AG04449 (cell line): ENCODE data around the gene C19orf25.

ENCODE experiments used
- CTCF ChIA-PET: fragments of 350-600 bp; formaldehyde crosslinking; extraction: SDS; loops from one replicate; lab custom pipeline; 2021; ENCODE audit warnings: antibody characterized with exemption; lab: Yijun Ruan, JAX
- POLR2A ChIA-PET: fragments of 400-600, 350-600 bp; formaldehyde crosslinking; extraction: SDS; loops from one replicate; lab custom pipeline; 2020; ENCODE audit warnings: antibody characterized with exemption, inconsistent platforms; lab: Yijun Ruan, JAX
- DNase-seq: peaks from one replicate; pipeline ENCODE4 v3.0.0-alpha.2; 2010; ENCODE audit warnings: low read depth, low spot score
- H3K4me3 ChIP-seq: 2 replicates; pipeline ENCODE4 v1.5.1; 2011; ENCODE audit warnings: low read depth, mild to moderate bottlenecking, control low read depth, low read length
- TF ChIP-seq, protein P1 (sequence below): IDR thresholded peaks from one replicate; pipeline ENCODE4 v1.5.1; 2011; ENCODE audit warnings: mild to moderate bottlenecking, moderate library complexity, low read length, control low read depth, inconsistent platforms; ENCODE audit not compliant: insufficient read depth; ENCODE audit errors: missing control alignments

C19orf25 gene

DNA sequence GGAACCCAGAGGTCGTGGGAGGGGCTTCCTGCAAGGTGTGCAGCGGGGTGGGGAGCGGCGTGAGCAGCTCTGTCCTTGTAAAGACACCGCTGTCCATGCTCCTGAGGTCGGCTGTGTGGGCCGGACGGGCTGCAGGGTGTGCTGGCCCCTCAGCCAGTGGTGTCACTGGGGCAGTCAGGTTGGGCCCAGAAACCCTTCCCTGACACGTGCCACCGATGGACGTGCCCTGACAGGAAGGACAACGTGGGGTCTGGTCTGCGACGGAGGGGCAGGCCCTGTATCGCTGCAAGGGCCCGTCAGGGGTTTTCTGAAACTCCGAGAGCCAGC, 45.0 kb downstream of the C19orf25 start:
- no peak overlapping the region for H3K4me3 ChIP-seq
- TF ChIP-seq, protein P1, sequence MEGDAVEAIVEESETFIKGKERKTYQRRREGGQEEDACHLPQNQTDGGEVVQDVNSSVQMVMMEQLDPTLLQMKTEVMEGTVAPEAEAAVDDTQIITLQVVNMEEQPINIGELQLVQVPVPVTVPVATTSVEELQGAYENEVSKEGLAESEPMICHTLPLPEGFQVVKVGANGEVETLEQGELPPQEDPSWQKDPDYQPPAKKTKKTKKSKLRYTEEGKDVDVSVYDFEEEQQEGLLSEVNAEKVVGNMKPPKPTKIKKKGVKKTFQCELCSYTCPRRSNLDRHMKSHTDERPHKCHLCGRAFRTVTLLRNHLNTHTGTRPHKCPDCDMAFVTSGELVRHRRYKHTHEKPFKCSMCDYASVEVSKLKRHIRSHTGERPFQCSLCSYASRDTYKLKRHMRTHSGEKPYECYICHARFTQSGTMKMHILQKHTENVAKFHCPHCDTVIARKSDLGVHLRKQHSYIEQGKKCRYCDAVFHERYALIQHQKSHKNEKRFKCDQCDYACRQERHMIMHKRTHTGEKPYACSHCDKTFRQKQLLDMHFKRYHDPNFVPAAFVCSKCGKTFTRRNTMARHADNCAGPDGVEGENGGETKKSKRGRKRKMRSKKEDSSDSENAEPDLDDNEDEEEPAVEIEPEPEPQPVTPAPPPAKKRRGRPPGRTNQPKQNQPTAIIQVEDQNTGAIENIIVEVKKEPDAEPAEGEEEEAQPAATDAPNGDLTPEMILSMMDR, result no peak
- ChIA-PET CTCF (interaction anchor here (0.8 to 1.6 kb wide), 2 partner anchors 11 to 80 kb away, joined by 3 to 5 read pairs; no protein-coding TSS in a partner anchor), POLR2A (no interaction called here)
- no peak for DNase-seq

DNA sequence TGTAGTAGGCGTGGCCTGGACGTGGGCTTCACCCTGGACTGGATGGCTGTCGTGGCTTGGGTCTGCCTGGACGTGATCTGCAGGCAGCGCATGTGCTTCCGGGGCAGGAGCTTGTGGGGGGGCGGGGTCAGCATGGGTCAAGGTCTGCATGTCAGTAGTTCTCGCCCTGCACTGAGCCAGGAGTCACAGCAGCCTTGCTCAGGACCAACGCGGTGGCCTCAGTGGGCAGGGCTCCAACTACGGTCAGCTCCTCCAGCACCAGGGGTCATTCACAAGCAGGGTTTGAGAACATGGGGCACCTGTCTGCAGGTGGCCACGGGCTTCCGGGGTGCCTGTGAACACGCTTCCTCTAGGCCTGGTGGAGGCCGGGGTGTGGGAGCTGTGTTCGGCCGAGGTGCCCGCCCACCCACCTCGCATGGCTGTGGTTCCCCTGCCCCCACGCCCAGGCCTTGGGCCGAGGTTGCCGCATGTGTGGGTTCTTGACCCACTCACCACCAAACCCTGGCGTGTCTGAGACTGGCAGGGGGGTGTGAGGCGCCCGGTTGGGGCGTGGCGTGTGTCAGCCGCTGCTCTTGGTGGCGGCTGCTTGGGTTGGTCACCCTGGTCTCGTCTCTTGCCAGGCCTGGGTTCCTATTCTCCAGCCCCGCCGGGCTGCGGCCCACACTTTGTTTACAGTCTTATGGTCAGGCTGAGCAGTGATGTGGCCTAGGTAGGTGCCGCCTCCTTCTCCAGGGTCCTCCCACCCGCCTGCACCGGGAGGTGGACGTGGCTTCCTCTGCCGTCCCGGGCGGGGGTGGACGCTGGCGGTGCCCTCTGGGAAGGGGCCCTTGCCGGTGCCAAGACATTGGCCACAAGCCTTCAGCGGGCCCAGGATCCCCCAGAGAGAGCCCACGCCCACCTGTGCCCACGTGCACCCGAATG, 45.6 kb downstream of the C19orf25 start:
- H3K4me3 ChIP-seq, result no peak overlapping the region
- ChIA-PET POLR2A (no interaction called here), CTCF (interaction anchor here (1.0 to 1.6 kb wide), 3 partner anchors 9 to 17 kb away, joined by 3 to 5 read pairs (median 4); no protein-coding TSS in a partner anchor)
- DNase-seq, result no peak
- TF ChIP-seq, protein P1, result no peak

DNA sequence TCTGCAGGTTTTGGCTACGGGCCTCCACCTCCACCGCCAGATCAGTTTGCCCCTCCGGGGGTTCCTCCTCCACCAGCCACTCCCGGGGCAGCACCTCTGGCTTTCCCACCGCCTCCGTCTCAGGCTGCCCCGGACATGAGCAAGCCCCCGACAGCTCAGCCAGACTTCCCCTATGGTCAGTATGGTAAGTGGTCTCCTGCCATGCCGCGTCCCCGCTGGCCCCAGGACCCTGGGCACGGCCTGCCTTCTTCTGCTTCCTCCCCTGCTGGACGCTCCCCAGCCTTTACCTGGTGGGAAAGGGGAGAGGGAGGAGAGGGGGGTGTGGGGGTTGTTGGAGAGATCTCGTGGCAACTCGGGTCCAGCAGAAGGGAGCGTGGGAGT, 46.5 kb downstream of the C19orf25 start:
- TF ChIP-seq, protein P1, result no peak
- no peak for DNase-seq
- H3K4me3 ChIP-seq, result no peak overlapping the region
- ChIA-PET CTCF (interaction anchor here (1.0 to 1.7 kb wide), 4 partner anchors 8 to 16 kb away, joined by 3 to 7 read pairs (median 4); no protein-coding TSS in a partner anchor), POLR2A (no interaction called here)

DNA sequence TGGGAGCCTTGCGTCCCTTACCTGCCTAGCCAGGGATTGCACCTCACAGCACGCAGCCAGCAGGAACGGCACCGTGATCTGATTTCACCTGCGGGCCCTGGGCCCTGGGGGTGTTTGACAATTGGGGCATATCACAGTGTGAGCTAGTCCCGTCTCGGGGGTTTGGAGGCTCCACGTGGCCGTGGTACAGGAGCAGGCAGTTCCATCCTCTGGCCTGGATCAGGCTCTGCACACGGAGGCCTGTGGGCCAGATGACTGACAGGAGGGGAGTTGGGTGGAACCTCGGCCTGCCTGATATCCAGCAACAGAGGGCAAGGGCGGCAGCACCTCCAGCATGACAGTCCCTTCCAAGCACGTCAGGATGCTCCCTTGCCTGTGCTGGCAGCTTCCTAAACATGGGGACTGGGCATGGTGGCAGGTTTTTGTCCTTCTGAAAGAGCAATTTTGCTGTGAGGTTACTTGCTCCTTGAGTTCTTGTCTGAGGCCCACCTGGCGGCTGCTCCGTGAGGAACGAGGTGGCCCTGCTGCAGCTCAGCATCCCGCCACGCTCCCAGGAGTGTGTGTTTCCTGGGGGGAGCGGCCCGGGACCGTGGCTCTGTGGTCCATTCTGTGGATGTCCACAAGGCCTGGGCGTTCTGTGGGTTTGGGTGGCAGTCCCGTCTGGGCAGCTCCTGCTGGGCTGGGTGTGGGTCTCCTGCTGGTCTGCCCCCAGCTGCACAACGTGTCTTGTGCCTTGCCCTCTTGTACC, 47.1 kb downstream of the C19orf25 start:
- POLR2A ChIA-PET, result no interaction called here
- CTCF ChIA-PET, result interaction anchor here (1.0 to 1.7 kb wide), 2 partner anchors 13 to 16 kb away, joined by 3 to 7 read pairs; no protein-coding TSS in a partner anchor
- TF ChIP-seq, protein P1, result no peak
- no peak overlapping the region for H3K4me3 ChIP-seq
- DNase-seq, result no peak

DNA sequence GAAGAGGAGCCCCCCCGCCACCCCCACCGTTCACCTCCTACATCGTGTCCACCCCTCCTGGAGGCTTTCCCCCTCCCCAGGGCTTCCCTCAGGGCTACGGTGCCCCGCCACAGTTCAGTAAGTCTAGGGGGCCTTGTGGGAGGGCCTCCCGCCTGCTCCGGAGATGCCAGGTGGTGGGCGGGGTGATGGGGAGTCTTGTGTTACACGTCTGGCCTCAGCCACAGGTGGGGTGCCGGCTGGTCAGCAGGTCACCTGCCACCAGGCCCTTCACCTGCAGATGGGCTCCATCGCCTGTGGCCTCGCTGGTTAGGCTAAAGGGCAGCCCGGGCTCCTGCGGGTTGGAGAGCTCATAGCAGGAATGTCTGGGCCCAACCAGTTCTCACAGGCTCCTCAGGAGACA, 48.8 kb downstream of the C19orf25 start:
- ChIA-PET POLR2A (no interaction called here), CTCF (interaction anchor here (1.0 to 1.4 kb wide), 2 partner anchors 9 to 186 kb away, joined by 3 to 4 read pairs; no protein-coding TSS in a partner anchor)
- no peak overlapping the region for H3K4me3 ChIP-seq
- DNase-seq, result no peak
- TF ChIP-seq, protein P1, result no peak
